AG04449 (cell line): ENCODE data around the gene ILK.
A peak's percentile ranks its signal among the peaks of the same experiment; 100 is the strongest.

ENCODE experiments used
- CTCF ChIA-PET: fragments of 350-600 bp; formaldehyde crosslinking; extraction: SDS; loops from one replicate; lab custom pipeline; 2021; ENCODE audit warnings: antibody characterized with exemption; lab: Yijun Ruan, JAX
- POLR2A ChIA-PET: fragments of 400-600, 350-600 bp; formaldehyde crosslinking; extraction: SDS; loops from one replicate; lab custom pipeline; 2020; ENCODE audit warnings: antibody characterized with exemption, inconsistent platforms; lab: Yijun Ruan, JAX
- DNase-seq: peaks from one replicate; pipeline ENCODE4 v3.0.0-alpha.2; 2010; ENCODE audit warnings: low read depth, low spot score
- H3K4me3 ChIP-seq: 2 replicates; pipeline ENCODE4 v1.5.1; 2011; ENCODE audit warnings: low read depth, mild to moderate bottlenecking, control low read depth, low read length
- TF ChIP-seq, protein P1 (sequence below): IDR thresholded peaks from one replicate; pipeline ENCODE4 v1.5.1; 2011; ENCODE audit warnings: mild to moderate bottlenecking, moderate library complexity, low read length, control low read depth, inconsistent platforms; ENCODE audit not compliant: insufficient read depth; ENCODE audit errors: missing control alignments

Gene ILK

DNA sequence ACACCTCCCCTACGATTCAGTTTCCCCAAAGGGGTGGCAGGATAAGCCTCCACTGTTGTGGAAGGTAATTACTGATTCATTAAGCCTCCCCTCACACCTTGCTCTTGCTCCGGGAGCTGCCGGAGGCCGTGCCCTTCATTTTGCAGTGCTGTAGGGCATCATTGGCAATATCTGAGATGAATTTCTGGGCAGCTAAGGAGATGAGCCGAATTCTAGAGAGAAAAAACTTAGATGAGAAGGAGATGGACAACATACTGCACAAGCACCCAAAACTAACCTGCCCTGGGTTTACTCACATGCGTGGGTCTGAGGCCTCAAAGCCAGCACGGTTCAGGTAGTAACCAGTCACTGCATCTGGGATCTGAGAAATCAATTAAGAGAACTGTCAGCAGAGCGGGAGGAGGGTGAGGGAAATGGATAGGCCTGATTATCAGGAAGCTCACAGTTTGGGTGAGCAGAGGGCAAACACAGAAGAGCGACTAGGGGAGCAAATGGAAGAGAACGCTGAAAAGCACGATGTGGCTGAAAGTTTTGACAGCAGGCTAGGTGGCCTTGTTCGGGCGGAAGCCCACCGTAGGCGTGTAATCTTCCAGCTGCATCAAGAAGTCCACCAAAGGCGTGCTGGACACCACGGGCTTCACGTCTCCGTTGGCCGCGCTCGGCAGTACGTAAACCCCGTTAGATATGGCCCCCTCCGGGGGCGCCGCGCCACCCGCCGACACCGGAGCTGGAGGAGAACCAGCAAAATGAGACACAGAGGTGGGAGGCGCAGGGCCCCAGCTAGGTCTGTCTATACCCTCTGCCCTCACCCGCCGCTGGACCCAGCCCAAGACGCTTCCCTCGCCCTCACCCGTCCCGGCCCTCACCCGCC, 7.8 kb downstream of the ILK start:
- POLR2A ChIA-PET, result interaction anchor here (0.7 to 1.4 kb wide), 13 partner anchors 9 to 232 kb away, joined by 3 to 5 read pairs (median 4); partner anchors contain the start of genes ARFIP2, RRP8, TIMM10B and TRIM3
- no peak for DNase-seq
- CTCF ChIA-PET, result interaction anchor here (0.6 to 3.1 kb wide), 5 partner anchors 10 to 106 kb away, joined by 3 to 23 read pairs (median 3); partner anchors contain the start of gene MRPL17
- peak overlapping the region; percentile 72 for H3K4me3 ChIP-seq
- TF ChIP-seq, protein P1, sequence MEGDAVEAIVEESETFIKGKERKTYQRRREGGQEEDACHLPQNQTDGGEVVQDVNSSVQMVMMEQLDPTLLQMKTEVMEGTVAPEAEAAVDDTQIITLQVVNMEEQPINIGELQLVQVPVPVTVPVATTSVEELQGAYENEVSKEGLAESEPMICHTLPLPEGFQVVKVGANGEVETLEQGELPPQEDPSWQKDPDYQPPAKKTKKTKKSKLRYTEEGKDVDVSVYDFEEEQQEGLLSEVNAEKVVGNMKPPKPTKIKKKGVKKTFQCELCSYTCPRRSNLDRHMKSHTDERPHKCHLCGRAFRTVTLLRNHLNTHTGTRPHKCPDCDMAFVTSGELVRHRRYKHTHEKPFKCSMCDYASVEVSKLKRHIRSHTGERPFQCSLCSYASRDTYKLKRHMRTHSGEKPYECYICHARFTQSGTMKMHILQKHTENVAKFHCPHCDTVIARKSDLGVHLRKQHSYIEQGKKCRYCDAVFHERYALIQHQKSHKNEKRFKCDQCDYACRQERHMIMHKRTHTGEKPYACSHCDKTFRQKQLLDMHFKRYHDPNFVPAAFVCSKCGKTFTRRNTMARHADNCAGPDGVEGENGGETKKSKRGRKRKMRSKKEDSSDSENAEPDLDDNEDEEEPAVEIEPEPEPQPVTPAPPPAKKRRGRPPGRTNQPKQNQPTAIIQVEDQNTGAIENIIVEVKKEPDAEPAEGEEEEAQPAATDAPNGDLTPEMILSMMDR, result no peak

DNA sequence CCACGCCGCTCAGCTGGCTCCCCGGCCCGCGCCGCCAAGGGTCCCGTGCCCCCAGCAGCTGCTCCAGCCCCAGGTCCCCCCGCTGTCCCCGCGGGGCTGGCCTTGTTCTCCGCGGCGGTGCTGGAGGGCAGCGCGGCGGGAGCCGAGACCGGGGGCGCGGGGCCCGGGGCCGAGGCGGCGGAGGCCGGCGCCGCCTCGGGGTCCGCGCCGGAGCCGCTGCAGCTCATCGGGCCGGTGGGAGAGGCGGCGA, 8.3 kb downstream of the ILK start:
- POLR2A ChIA-PET, result interaction anchor here (0.7 to 1.4 kb wide), 12 partner anchors 9 to 233 kb away, joined by 3 to 5 read pairs (median 4); partner anchors contain the start of genes ARFIP2, RRP8 and TIMM10B
- TF ChIP-seq, protein P1, result no peak
- no peak for DNase-seq
- CTCF ChIA-PET, result interaction anchor here (0.6 to 3.1 kb wide), 5 partner anchors 9 to 106 kb away, joined by 3 to 23 read pairs (median 3); partner anchors contain the start of gene MRPL17
- H3K4me3 ChIP-seq, result peak overlapping the region; percentile 72

DNA sequence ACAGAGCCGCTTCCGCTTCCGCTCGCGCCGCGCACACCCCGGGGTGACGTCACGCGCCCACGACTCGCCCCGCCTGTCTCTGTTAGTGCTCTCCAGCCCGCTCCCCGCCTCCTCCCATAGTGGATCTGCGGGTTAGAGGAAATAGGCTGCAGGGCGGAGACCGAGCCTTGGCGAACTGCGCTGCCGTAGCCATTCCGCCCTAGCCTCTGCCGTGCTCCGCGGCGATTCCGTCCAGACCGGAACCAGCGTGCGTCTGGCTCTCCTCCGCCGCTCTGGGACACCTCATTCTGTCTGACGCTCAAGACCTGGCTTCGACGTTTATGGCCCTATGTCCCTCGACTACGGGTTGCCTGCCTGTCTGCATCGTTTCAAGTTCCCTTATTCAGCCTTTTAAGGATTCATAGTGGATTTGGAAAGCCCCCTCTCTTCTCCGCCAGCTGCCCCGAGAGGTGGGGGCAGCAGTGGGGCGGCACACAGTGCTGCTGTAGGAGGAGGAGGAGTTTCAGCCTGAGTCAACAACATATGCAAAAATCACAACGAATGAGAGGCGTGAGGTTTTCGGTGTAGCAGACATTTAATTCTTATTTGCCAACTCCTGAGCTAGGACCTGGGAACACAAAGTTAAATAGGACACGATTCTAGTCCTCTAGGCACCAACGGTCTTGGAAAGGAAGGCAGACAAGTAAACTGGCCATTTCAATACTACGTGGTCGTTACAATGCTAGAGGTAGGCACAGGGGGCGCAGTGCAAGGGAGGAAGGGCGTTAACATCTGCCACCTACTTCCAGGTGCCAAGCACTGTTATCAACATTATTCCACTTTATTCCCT, 8.9 kb downstream of the ILK start, which contains the start of gene TAF10:
Gene TAF10 (minus strand): TSS at position 4 of the 829 bp plus-strand sequence. CDS start 27 bp downstream, outside the sequence.
- peak; percentile 75 for DNase-seq
- peak within 1 kb of the TSS; percentile 72 for H3K4me3 ChIP-seq
- CTCF ChIA-PET, result interaction anchor here (0.6 to 3.1 kb wide), 8 partner anchors 8 to 107 kb away, joined by 3 to 23 read pairs (median 3); partner anchors contain the start of gene MRPL17
- POLR2A ChIA-PET, result interaction anchor here (0.7 to 1.4 kb wide), 12 partner anchors 10 to 233 kb away, joined by 3 to 5 read pairs (median 4); partner anchors contain the start of genes ARFIP2, RRP8 and TIMM10B
- TF ChIP-seq, protein P1, result peak; percentile 47

DNA sequence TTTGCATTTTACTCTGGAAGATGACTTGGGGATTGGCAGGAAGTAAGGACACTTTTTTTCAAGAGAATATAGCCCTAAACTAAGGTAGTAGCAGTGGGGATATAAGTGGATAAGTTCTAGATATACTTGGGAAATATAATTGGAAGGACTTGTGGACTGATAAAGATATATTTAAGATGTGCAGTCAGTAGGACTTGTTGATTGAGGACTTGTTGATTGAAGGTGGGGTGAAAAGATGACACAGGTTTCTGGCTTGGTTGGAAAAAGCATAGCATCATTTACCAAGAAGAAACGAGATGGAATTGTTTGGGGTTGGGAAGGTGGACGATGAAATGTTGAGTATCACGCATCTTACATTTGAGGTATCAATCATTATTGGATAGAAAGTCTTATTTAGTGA, 9.9 kb downstream of the ILK start:
- ChIA-PET CTCF (interaction anchor here (0.7 to 3.1 kb wide), 7 partner anchors 9 to 92 kb away, joined by 3 to 23 read pairs (median 3); partner anchors contain the start of gene MRPL17), POLR2A (no interaction called here)
- DNase-seq, result no peak
- TF ChIP-seq, protein P1, result no peak
- no peak overlapping the region for H3K4me3 ChIP-seq

DNA sequence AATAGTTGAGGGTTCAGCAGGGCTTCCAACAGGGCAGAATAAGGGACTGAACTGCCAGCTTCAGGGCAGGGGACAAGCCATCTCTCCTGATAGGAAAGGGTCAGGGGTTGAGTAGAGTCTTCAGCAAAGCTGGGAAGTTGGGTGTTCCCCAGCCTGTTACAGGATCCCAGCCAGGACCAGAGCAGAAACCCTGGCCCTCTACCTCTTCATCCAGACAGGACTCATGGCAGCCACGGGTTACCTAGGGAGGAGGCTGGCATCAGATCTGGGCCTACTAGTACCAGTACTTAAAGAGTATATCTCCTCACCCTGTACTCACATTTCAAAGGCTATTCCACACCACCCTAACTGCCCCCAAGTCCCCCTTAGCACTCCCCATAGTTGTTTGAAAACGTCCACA, 10.9 kb downstream of the ILK start:
- TF ChIP-seq, protein P1, result no peak

More for the DNA sequence above, 10.9 kb downstream of the ILK start:
- ChIA-PET CTCF (no interaction called here), POLR2A (no interaction called here)
- no peak for DNase-seq
- H3K4me3 ChIP-seq, result no peak overlapping the region
